B cell (primary cell): ENCODE results near the gene COL5A1. TPM values are rescaled to one million over a fixed set of nuclear protein-coding genes. Genes with fewer than 3 reads are reported as not detected.

Source experiments
- ATAC-seq: fragments of 200-7000 bp; cut with Tn5 transposase; one replicate; pipeline ENCODE4 v1.10.0; 2021; ENCODE audit warnings: low read depth, mild to moderate bottlenecking, moderate number of reproducible peaks, moderate library complexity
- CTCF ChIA-PET: fragments of 350-600 bp; sonication (Branson Sonifier 250); formaldehyde crosslinking; loops from one replicate; lab custom pipeline; 2021; ENCODE audit warnings: antibody characterized with exemption, inconsistent platforms; lab: Charles Lee
- POLR2A ChIA-PET: fragments of 350-600 bp; sonication (Branson Sonifier 250); formaldehyde crosslinking; loops from one replicate; lab custom pipeline; 2021; ENCODE audit warnings: antibody characterized with exemption; lab: Charles Lee
- DNase-seq: peaks from one replicate; pipeline ENCODE4 v3.0.0; 2013
- H2AFZ ChIP-seq: 2 replicates; pipeline ENCODE4 v1.6.1; 2012; ENCODE audit warnings: mild to moderate bottlenecking, low read depth, low read length; ENCODE audit not compliant: insufficient read depth, poor library complexity, severe bottlenecking
- H3K27ac ChIP-seq, 2 donors: 1 replicate in 1 of 2; 2 replicates in 1 of 2; pipeline ENCODE4 v1.5.1; 2012 to 2013; ENCODE audit warnings: low read length in 2 of 2, mild to moderate bottlenecking in 2 of 2, moderate library complexity in 1 of 2
- H3K27me3 ChIP-seq, 4 experiments: fragments of 200-600 bp in 1 of 4; sonication (generic) in 1 of 4; replicated peaks in 1 of 4; 1 replicate in 2 of 4; 2 replicates in 2 of 4; pipeline versions ENCODE4 v1.6.1 to v1.7.0; 2013 to 2016; ENCODE audit warnings: low read length in 3 of 4, mild to moderate bottlenecking in 2 of 4, mixed read lengths in 1 of 4, moderate library complexity in 1 of 4; ENCODE audit not compliant: insufficient read depth in 4 of 4, control insufficient read depth in 3 of 4; ENCODE audit errors: control extremely low read depth in 1 of 4
- H3K36me3 ChIP-seq, 2 experiments: replicated peaks in 1 of 2; 1 replicate in 1 of 2; 2 replicates in 1 of 2; pipeline versions ENCODE4 v1.6.1 to v1.7.1; 2013; ENCODE audit warnings: low read length in 1 of 2; ENCODE audit not compliant: insufficient read depth in 2 of 2, control insufficient read depth in 1 of 2; ENCODE audit errors: control extremely low read depth in 1 of 2, extremely low read depth in 1 of 2
- H3K4me1 ChIP-seq, 2 donors: fragments of 200-600 bp in 1 of 2; sonication (generic) in 1 of 2; 1 replicate in 1 of 2; 2 replicates in 1 of 2; pipeline versions ENCODE4 v1.5.1 to v1.6.1; 2013 to 2017; ENCODE audit warnings: low read length in 2 of 2; ENCODE audit not compliant: control insufficient read depth in 2 of 2, insufficient read depth in 2 of 2
- H3K4me2 ChIP-seq: replicated peaks from 2 replicates; pipeline ENCODE3; 2012; ENCODE audit warnings: mild to moderate bottlenecking, low read depth, low read length; ENCODE audit not compliant: poor library complexity, severe bottlenecking
- H3K4me3 ChIP-seq, 5 experiments: fragments of 200-600 bp in 1 of 5; sonication (generic) in 1 of 5; 1 replicate in 3 of 5; 2 replicates in 2 of 5; pipeline versions ENCODE4 v1.5.1 to v1.7.0; 2011 to 2016; ENCODE audit warnings: low read length in 4 of 5, mild to moderate bottlenecking in 4 of 5, low read depth in 2 of 5, control low read depth in 1 of 5, moderate library complexity in 1 of 5; ENCODE audit not compliant: insufficient read depth in 1 of 5; ENCODE audit errors: control extremely low read depth in 1 of 5, extremely low read depth in 1 of 5
- H3K79me2 ChIP-seq: fragments of 200-600 bp; sonication (generic); one replicate; pipeline ENCODE4 v1.6.0; 2016; ENCODE audit warnings: low read length; ENCODE audit not compliant: control insufficient read depth, insufficient read depth
- H3K9ac ChIP-seq: fragments of 200-600 bp; sonication (generic); 2 replicates; pipeline ENCODE4 v1.6.1; 2017; ENCODE audit warnings: mild to moderate bottlenecking, low read length, moderate library complexity
- H3K9me3 ChIP-seq, 3 donors: one replicate each; pipeline versions ENCODE4 v1.6.1 to v1.7.1; 2013; ENCODE audit warnings: low read length in 2 of 3; ENCODE audit not compliant: control insufficient read depth in 2 of 3, insufficient read depth in 1 of 3; ENCODE audit errors: control extremely low read depth in 1 of 3
- H4K20me1 ChIP-seq: 2 replicates; pipeline ENCODE4 v1.6.0; 2012; ENCODE audit warnings: mild to moderate bottlenecking, low read length; ENCODE audit not compliant: insufficient read depth, control insufficient read depth, poor library complexity, severe bottlenecking
- H3K27ac Mint-ChIP-seq: one replicate; pipeline ENCODE4 v1.8.0; 2021; ENCODE audit warnings: mixed read lengths
- H3K27me3 Mint-ChIP-seq: one replicate; pipeline ENCODE4 v1.8.0; 2021; ENCODE audit warnings: mixed read lengths
- H3K4me1 Mint-ChIP-seq: one replicate; pipeline ENCODE4 v1.8.0; 2021; ENCODE audit warnings: mixed read lengths
- H3K4me3 Mint-ChIP-seq: one replicate; pipeline ENCODE4 v1.8.0; 2021; ENCODE audit warnings: mixed read lengths
- H3K9me3 Mint-ChIP-seq: one replicate; pipeline ENCODE4 v1.8.0; 2022; ENCODE audit warnings: mixed read lengths; ENCODE audit not compliant: insufficient read depth
- EZH2 ChIP-seq: IDR thresholded peaks from 2 replicates; pipeline ENCODE4 v1.6.1; 2012; ENCODE audit warnings: borderline replicate concordance, low read depth, mild to moderate bottlenecking, moderate library complexity, low read length; ENCODE audit not compliant: insufficient read depth, poor library complexity, severe bottlenecking
- WGBS: methylation state at CpG from one replicate; pipeline ENCODE4 v1.1.5; 2013; ENCODE audit warnings: missing lambda C conversion rate; ENCODE audit not compliant: insufficient coverage; 5-methylcytosine and 5-hydroxymethylcytosine counted together
- intact Hi-C: fragments of 100-400 bp; cut with micrococcal nuclease; formaldehyde crosslinking; loops from one replicate; pipeline ENCODE4 v1.10.0; 2022
- polyA plus RNA-seq: library from polyadenylated mRNA; depleted of rRNA; stranded (reverse); fragments of >200 nt; gene quantifications from 2 replicates; pipeline ENCODE4 v1.2.3, GENCODE V29; 2012
- total RNA-seq, 2 donors: library from RNA; stranded (reverse); fragments of 120-200 nt in 1 of 2; gene quantifications; 1 replicate in 1 of 2; 2 replicates in 1 of 2; pipeline versions ENCODE4 v1.2.3 to v1.2.4, GENCODE V29; 2013 to 2022
- TF ChIP-seq, protein P1 (sequence below): fragments of 200-600 bp; IDR thresholded peaks from one replicate; pipeline ENCODE4 v1.8.0; 2022; ENCODE audit warnings: antibody characterized with exemption, mild to moderate bottlenecking

The COL5A1 gene
- total and polyA plus RNA-seq, 2 donors (not counting 1 experiment from before 2014, with no cell fraction given), result 0.06 TPM; not detected in 1

DNA sequence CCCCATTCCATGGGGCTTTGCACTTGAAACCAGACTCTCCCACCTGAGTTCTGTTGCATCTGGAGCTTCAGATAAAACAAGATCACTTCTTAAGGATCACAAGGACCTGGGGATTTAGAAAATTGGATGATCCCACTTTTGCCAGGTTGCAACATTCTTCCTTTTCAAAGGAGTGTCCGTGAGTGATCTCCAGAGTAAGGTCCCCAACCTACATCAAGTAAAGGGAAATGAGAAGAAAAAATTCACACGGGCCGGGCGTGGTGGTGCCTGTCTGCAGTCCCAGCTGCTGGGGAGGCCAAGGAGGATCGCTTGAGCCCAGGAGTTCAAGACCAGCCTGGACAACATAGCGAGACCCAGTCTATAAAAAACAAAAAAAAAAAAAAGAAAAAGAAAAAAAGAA is 41.2 kb upstream of the COL5A1 start:
- H3K4me1 ChIP-seq, result no peaks in the 10 kb centered on the region
- no peak overlapping the region for H3K4me3 Mint-ChIP-seq
- H3K79me2 ChIP-seq, result no peaks in the 10 kb centered on the region
- no peak for TF ChIP-seq EZH2
- TF ChIP-seq, protein P1, sequence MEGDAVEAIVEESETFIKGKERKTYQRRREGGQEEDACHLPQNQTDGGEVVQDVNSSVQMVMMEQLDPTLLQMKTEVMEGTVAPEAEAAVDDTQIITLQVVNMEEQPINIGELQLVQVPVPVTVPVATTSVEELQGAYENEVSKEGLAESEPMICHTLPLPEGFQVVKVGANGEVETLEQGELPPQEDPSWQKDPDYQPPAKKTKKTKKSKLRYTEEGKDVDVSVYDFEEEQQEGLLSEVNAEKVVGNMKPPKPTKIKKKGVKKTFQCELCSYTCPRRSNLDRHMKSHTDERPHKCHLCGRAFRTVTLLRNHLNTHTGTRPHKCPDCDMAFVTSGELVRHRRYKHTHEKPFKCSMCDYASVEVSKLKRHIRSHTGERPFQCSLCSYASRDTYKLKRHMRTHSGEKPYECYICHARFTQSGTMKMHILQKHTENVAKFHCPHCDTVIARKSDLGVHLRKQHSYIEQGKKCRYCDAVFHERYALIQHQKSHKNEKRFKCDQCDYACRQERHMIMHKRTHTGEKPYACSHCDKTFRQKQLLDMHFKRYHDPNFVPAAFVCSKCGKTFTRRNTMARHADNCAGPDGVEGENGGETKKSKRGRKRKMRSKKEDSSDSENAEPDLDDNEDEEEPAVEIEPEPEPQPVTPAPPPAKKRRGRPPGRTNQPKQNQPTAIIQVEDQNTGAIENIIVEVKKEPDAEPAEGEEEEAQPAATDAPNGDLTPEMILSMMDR, result no peak
- no peak for DNase-seq
- H3K36me3 ChIP-seq, result no peaks in the 10 kb centered on the region
- H3K27me3 ChIP-seq, result peaks cover 0 to 5% (median 0%) of the 10 kb centered on the region in 4 experiments
- H3K4me2 ChIP-seq, result no peak overlapping the region
- H2AFZ ChIP-seq, result no peak overlapping the region
- H3K4me3 ChIP-seq, result no peak overlapping the region
- H3K27me3 Mint-ChIP-seq, result peaks cover 6% of the 10 kb centered on the region
- no peak overlapping the region for H3K9ac ChIP-seq
- H3K27ac ChIP-seq, result no peak overlapping the region
- H3K4me1 Mint-ChIP-seq, result no peaks in the 10 kb centered on the region
- no peaks in the 10 kb centered on the region for H3K9me3 Mint-ChIP-seq
- CTCF ChIA-PET, result no interaction called here
- H3K9me3 ChIP-seq, result peaks cover 0 to 9% (median 0%) of the 10 kb centered on the region in 3 donors
- intact Hi-C loops, result no loop called here
- POLR2A ChIA-PET, result no interaction called here
- no CpG with 5 or more reads among the region's 6 CpGs for whole genome bisulfite sequencing
- no peak overlapping the region for H3K27ac Mint-ChIP-seq
- H4K20me1 ChIP-seq, result no peaks in the 10 kb centered on the region
- ATAC-seq, result no peak

GRCh38 chr9:134600836-134601638 is 40.6 kb upstream of the COL5A1 start:
- peaks cover 0 to 5% (median 0%) of the 10 kb centered on the region in 4 experiments for H3K27me3 ChIP-seq
- ChIA-PET CTCF (no interaction called here), POLR2A (no interaction called here)
- H3K4me1 ChIP-seq, result no peaks in the 10 kb centered on the region
- H3K79me2 ChIP-seq, result no peaks in the 10 kb centered on the region
- no peak overlapping the region for H3K27ac ChIP-seq
- no peaks in the 10 kb centered on the region for H3K4me1 Mint-ChIP-seq
- H3K27me3 Mint-ChIP-seq, result peaks cover 8% of the 10 kb centered on the region
- no peak overlapping the region for H3K4me2 ChIP-seq
- H4K20me1 ChIP-seq, result no peaks in the 10 kb centered on the region
- intact Hi-C loops, result no loop called here
- 93% methylated on average over 9 of the region's 10 CpGs for WGBS
- ATAC-seq (no peak), DNase-seq (no peak)
- H3K4me3 Mint-ChIP-seq, result no peak overlapping the region
- peaks cover 0 to 8% (median 0%) of the 10 kb centered on the region in 3 donors for H3K9me3 ChIP-seq
- H2AFZ ChIP-seq, result no peak overlapping the region
- no peak overlapping the region for H3K4me3 ChIP-seq
- no peaks in the 10 kb centered on the region for H3K36me3 ChIP-seq
- no peaks in the 10 kb centered on the region for H3K9me3 Mint-ChIP-seq
- no peak for TF ChIP-seq EZH2
- TF ChIP-seq, protein P1, result no peak
- no peak overlapping the region for H3K27ac Mint-ChIP-seq
- no peak overlapping the region for H3K9ac ChIP-seq
